HG03457 (cell line): Measurements from ENCODE around the gene CREB1.
"Not testable (repeated sequence)": the region's sequence is repeated elsewhere in the genome, so short reads cannot be mapped to it uniquely, and the experiment has no call there.

Experiments used
- ATAC-seq: cut with Tn5 transposase; IDR thresholded peaks from one replicate; pipeline ENCODE4 v1.9.1; 2021; ENCODE audit warnings: moderate number of reproducible peaks; ENCODE audit not compliant: unreplicated experiment

The CREB1 gene

DNA sequence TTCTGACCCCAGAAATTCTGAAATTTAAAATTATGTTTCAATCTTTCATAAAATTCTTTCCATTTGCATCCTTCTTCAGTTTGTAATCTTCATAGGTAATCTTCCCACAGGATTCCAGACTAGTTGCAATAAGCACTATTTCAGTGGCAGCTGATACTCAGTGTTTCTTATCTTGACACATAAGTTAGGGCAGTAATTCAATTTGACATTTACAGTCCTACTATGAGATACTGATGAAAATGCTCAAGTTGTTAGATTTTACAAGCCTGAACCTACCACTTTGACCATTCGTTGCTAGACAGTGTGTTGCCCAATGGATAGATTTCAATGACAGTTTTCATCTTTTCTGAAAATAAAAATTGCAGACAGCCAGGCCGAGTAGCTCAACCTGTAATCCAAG lies 85.1 kb downstream of the CREB1 start:
- no peak for ATAC-seq

DNA sequence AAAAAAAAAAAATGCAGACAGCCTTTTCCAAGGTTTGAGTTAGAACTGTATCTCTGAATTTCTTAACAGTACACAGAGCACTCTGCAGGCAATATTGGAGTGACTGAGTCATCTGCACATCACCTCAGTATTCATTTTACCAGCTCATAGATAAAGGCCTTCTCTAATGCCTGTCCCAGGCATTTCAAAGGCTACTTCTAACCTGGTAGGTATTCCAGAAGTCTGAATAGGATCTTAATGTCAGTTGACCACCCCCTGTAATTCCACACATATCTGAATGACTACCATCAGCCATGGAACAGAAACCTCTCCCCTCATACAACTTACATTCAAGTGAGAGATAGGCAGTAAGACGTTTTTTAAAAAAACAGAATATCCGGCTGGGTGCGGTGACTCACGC lies 86.4 kb downstream of the CREB1 start:
- ATAC-seq = no peak

DNA sequence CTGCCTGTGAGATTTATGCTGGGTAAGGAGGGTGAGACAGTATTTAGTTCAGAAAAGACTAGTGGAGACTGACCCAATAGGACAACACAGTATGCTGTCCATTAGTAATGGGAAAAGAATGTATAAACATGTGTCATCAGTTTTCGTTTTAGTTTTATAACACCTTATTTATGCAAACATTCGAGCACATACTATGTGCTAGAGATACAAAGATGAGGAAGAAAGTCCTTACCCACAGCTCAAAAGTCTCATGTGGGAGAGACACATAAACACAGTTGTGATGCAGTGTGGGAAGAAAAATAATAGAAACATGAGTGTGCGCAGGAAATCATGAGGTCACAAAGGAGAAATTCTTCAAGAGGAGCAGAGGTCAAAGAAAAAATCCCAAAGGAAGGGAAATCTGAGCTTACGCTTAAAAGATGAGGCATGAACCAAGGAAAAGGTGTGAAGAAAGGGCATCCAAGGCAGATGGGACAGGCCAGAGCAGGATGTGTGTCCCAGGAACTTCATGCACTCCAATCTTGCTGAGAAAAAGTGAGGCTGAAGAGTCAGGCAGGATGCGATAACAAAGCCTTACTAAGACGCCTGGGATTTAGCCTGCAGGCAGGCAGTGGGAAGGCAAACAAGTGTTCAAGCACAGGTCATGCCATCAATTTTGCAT lies 87.4 kb downstream of the CREB1 start:
- no peak for ATAC-seq

DNA sequence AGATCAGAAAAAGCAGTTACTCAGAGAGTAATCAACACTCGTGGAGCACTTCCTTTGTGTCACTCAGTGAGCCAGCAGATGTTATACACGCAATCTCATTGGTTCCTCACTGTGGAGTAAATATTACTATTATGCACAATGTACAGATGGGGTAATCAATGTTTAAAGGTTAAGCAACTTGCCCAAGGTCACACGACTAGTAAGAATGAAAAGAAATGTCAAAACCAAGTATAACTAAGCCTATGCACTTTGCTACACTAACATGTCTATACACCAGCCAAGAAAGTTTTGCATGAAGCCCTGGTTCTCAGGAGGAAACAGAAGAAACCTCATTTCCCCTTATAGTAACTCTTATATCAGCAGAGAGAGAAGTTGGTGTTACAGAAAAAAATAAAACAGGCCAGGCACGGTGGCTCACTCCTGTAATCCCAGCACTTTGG lies 90.0 kb downstream of the CREB1 start:
- ATAC-seq = peak; percentile 34

DNA sequence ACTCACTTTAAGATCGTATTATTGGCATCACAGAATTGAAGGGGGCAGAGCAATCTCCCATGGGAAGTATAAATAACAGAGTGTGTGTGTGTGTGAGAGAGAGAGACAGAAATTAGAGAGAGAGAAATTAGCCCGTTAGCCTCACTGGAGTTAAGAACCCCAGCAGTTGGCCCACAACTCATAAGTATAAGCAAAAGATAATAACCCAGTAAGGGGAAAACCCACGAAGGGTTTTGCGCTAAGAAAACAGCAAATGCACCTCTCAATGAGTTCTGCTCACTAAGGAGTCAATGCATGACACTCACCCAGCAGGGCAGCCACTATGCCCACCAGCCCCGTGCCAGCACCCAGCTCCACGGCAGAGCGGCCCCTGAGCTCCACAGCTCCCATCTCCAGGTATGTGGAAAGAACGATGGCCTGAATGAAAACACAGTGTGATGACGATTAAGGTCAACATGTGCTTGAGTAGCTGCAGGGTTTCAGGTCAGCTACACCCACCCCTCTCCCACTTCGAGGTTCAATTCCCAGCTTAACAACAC lies 91.8 kb downstream of the CREB1 start:
- ATAC-seq = no peak

DNA sequence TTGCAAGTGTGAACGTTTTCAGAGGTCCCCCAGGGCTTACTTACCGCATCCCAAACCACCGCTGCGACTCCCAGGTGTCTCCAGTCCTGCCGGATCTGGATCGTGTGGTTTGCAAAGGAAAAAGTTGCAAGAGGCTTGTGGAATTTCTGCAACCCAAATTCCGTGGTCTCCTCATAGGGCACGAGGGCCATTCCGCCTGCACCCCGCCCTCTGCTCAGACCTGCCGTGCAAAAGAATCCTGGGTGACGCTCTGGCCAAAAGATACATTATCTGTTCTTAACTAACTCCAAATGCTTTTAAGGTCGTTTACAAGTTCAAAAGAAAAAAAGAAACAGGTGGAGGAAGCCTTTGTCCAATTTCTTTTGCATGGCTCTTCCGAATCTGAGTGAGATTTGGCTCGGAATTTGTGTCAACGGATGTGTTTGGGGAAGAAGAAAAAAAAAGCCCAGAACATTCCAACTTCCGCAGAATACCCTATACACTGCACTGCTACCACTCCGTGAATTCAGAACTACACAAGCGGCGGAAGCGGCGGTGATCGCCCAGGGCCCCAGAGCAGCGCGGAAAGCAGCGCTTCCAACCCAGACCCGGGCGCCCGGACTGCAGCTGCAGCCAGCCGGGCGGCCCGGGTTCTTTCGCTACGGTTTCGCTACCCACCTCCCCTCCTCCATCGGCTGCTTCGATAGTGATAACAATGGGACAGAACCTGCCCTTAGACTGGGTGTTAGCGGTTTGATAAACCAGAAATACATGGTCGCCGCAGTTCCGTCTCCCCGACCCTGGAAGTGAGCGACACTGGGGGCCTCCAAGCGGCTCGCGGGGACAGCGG lies 94.6 kb downstream of the CREB1 start:
- peak; percentile 30 for ATAC-seq

DNA sequence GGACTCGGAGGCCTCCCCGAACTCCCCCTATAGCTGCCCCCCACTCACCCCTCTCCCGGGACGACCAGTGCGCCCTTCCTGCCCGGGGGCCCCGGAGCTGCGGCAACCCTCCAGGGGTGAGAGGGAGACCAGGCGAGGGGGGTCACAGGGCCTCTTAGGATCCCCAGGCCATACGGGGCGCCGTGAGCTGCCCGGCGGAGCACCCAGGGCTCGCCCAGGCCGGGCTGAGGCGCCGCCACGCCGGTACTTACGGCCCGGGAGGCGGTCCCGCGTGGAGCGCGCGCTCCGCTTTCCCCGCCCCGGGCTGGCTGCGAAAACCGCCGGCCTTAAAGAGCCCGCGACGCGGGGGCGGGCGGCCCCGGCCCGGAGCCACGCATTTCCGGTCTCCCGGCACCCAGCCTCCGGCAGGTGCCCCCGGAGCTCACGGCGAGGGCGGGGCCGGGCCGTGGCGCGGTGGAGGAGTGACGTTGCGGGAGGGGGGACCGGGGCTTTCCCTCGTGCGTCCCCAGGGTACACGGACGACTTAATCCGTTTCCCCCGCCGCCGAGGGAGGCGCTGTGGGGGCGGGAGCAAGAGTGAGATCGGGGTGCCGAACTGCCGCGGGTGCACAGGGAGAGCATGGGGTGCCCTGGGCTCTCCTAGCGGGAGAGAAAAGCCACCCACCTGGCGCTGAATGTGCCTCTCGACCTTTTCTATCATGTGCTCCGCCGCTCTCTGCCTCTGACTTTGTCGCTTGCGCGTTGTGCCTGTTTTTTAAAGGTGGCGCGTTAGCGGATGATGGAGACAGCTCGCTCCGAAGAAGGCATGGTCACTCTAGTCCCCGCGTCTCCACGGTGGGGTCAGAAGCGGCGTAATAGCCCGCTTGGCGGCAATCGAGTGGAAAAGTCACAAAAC lies 95.5 kb downstream of the CREB1 start, which contains the start of gene METTL21A:
METTL21A (minus strand) TSS at position 381 of the 894 bp plus-strand sequence. CDS start 1,019 bp downstream, outside the sequence.
- ATAC-seq = peak; percentile 54

DNA sequence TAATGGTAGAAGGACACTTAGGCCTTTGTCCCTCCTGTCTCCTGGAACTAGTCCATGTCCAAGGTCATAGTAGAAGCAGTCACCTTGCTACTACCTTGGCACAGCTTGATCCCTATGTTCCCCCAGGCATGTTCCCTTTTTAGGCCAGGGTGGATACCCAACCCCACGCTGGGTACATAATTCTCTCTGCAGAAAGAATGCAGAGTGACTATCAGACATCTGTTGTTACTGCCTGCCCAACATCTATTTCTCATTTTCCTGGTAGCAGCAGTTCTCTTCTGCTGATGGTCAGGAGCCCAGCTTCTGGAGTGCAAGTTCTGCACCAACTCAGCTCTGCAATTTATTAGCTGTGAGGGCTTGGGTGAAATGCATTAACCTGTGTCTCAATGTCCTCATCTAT lies 99.8 kb downstream of the CREB1 start:
- no peak for ATAC-seq

DNA sequence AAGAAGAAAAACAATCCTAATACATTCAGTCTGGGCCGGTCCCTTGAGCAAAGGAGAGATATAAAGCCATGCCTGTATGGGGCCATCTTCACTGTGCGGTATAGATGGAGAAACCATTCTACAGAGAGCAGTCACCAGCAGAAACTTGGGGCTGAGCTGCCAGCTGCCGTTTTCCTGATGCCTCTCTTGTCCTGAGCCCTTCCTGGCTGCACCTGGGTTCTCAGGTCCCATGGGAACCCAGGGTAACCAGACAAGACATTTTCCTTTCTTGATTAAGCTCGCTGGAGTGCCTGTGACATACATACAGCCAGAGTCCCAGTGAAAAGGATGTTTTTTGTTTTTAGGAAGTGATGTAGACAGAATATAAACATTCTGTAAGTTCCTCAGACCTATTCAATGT lies 100.7 kb downstream of the CREB1 start:
- ATAC-seq = no peak

DNA sequence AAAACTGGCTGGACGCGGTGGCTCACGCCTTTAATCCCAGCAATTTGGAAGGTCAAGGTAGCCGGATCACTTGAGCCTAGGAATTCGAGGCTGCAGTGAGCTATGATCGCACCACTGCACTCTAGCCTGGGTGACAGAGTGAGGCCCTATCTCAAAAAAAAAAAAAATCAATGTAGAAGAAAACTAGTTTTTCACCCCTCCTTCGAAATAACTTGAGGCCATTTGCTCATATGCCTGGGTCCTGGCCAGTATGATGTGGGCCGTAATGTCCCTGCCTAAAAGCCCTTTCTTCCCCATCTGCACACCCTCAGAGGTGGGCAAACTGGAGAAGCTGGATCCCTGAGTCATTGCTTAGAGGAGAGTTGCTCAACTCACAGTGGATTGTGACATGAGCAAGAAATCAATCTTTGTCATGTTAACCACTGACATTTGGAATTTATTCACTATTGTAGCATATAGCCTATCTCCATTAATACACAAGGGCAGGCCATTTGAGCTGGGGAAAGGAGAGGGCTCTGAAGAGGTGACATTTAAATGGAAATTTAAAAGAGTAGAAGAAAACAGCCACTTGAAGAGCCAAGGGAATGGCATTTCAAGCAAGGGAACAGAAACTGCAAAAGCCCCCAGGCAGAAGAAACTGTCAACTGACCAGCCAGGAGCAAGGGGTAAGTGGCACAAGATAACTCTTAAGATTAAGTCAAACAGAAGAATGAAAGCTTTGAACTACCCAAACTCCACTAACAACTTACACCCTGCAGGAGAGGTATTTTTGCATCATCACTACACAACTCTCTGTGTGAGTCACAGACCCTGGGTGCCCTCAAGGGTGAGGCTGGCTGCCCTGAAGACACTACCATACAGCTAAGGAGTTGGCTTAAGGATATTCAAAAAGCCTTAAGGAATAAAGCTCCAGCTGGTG lies 103.1 kb downstream of the CREB1 start:
- no peak for ATAC-seq

DNA sequence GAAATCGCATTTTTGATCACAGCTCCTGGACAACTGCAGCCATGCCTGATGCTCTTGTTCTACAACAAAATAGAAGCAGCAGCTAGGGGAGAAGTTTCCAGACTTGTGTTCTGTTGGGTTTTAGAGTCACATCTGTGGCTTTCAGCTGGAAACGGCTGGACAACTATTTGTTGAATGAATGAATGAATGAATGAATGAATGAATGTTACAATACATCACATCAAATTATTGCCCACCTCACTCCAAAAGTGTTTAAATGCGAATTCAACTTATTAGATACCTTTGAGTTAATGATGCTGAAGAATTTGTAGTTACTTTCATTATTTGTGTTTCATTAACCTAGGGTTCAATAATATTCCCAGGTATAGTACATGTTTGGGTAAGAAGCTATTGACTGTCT lies 103.9 kb downstream of the CREB1 start:
- no peak for ATAC-seq

DNA sequence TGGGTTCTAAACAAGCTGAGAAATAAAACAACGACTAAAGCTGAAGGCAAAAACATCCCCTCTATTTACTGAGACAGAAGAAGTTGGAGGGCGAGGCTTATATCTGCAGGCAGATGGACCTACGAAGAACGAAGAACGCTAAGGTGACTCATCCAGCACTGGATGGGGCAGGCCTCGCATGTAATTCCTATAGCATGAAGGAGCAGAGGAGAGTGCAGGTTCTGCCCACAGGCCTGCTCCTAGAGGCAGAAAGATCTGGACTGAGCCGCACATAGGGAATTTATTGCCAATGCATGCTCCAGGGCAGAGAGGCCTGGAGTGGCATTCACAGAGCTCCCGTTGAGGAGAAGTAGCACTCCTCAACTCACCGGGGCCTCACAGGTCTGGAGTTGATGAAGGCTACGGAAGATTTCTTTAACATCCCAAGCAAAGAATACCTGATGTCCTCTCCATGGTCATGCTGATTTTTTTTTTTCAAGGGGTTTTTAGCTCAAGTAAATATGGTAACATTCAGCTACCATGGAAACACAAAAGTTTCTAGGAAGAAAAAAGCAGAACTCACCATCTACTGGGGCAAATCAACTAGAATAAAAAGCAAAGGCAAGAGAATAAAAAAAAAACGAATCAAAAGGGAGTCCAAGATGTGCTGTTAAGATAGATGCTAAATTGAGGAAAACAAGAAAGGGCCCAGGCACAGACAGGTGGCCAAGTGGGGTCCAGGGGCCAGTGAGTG lies 105.9 kb downstream of the CREB1 start:
- ATAC-seq = no peak

DNA sequence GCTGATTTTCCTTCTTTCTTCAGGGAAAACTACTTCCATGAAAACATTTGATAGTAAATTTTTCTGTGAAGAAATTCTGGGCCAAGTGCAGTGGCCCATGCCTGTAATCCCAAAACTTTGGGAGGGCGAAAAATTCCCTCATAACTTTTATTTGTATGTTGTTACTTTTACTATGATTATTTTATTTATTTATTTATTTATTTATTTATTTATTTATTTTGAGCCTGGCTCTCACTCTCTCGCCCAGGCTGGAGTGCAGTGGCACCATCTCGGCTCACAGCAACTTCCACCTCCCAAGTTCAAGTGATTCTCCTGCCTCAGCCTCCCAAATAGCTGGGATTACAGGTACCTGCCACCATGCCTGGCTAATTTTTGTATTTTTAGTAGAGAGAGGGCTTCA lies 109.5 kb downstream of the CREB1 start:
- not testable (repeated sequence) for ATAC-seq

DNA sequence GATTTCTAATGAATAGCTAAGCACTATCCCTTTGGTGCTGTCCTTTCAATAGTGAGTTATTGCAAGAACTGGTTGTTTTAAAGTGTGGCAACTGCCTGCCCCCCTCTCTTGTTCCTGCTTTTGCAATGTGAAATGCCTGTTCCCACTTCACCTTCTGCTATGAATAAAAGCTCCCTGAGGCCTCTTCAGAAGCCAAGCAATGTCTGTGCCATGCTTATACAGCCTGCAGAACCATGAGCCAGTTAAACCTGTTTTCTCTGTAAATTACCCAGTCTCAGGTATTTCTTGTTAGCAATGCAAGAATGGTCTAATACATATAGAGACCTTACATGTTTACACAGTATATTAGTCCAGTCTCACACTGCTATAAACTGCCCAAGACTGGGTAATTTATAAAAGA lies 110.4 kb downstream of the CREB1 start:
- no peak for ATAC-seq

DNA sequence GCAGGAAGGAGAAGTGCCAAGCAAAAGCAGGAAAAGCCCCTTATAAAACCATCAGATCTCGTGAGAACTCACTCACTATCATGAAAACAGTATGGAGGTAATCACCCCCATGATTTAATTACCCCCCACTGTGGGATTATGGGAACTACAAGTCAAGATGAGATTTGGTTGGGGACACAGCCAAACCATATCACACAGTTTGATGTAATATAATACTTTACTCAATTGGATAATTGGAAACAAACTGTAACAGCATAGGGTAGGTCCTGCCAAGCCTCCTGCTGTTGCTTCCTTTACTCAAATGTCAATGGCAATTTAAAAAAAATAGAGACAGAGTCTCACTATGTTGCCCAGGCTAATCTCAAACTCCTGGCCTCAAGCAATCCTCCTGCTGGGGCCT lies 110.9 kb downstream of the CREB1 start:
- no peak for ATAC-seq

DNA sequence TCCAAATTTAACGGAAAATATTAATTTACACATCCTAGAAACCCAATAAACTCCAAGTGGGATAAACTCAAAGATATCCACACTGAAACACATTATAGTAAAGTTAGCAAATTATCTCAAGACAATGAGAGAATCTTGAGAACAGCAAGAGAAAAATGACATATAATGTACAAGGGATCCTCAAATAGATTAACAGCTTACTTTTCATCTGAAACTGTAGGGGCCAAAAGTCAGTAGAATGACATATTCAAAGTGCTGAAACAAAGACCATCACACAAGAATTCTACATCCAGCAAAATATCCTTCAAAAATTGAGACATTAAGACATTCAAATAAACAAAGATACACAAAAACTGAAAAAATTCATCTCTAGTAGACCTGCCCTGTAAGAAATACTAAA lies 114.1 kb downstream of the CREB1 start:
- ATAC-seq = no peak

DNA sequence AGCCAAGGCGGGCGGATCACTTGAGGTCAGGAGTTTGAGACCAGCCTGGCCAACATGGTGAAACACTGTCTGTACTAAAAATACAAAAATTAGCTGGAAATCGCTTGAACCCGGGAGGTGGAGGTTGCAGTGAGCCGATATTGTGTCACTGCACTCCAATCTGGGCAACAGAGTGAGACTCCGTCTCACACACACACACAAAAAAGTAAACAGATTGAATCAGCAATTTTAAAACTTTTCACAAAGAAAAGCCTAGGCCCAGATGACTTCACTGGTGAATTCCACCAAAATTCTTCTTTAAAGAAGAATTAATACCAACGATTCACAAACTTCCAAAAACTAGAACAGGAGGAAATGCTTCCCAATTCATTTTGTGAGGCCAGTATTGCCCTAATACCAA lies 116.8 kb downstream of the CREB1 start:
- not testable (repeated sequence) for ATAC-seq
